ENCODE data around the gene MED10. TPM values are rescaled to one million over a fixed set of nuclear protein-coding genes. Genes with fewer than 3 reads are reported as not detected.

The MED10 gene
- polyA plus RNA-seq, 1 donor from 2014 or later: 37.9 TPM

DNA sequence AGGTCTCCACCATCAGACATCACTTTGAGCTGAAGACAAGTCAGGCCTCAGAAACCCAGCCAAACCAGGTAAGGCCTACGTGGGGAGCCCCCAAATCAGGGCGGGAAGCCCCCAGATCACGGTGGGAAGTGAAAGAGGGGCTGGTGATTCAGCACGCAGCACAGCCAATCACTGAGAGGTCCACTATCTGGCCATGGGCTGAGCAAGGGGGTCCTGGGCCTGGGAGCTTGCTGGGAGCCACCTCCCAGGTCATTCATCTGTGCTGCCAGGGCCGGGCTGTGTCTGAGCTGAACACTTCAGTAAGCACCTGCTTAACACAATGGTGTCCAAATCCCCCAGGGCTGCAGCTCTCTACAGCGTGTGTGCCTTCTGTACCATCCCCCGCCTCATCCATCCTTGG, 15.5 kb downstream of the MED10 start (continued):
- TF ChIP-seq EZH2 (IDR thresholded peaks at IDR 0.05; ENCODE audit: borderline replicate concordance, insufficient read depth, low read length, poor library complexity, severe bottlenecking) (no peak), RAD21 (conservative IDR thresholded peaks at IDR 0.05) (no peak), SMC3 (conservative IDR thresholded peaks at IDR 0.05; ENCODE audit: poor library complexity) (no peak)

DNA sequence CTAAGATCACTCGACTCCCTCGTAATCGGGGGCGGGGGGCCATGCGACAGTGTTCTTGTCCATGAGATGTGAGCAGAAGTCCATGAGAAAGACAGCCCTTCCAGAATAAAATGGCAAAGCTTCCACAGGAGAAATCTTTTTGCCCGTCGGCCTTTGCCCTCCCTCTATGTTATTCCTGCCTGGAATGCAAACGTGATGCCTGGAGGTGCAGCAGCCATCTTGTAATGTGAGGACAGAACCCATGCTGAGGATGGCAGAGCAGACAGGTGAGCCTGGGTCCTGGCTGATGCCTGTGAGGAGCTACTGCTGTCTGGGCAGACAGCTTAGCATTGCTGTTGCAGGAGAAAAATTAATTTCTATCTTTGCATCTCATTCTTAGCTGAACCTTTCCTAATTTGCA, 17.2 kb downstream of the MED10 start:
- H3K9ac ChIP-seq (ENCODE audit: low read length): no peak overlapping the region
- TF ChIP-seq RAD21 (conservative IDR thresholded peaks at IDR 0.05): no peak
- TF ChIP-seq REST (IDR thresholded peaks at IDR 0.05; ENCODE audit: borderline replicate concordance): no peak
- TF ChIP-seq SMC3 (conservative IDR thresholded peaks at IDR 0.05; ENCODE audit: poor library complexity): no peak
- no peak for TF ChIP-seq EZH2 (IDR thresholded peaks at IDR 0.05; ENCODE audit: borderline replicate concordance, insufficient read depth, low read length, poor library complexity, severe bottlenecking)
- H4K20me1 ChIP-seq (ENCODE audit: insufficient read depth): no peaks in the 10 kb centered on the region
- H3K4me2 ChIP-seq (ENCODE audit: low read length): no peak overlapping the region
- H3K79me2 ChIP-seq (replicated peaks; ENCODE audit: insufficient read depth, low read length): no peaks in the 10 kb centered on the region
- H2AFZ ChIP-seq (ENCODE audit: low read depth, low read length): no peak overlapping the region
- no peaks in the 10 kb centered on the region for H3K36me3 ChIP-seq (ENCODE audit: insufficient read depth, low read length)
- H3K27ac ChIP-seq (ENCODE audit: low read length): no peak overlapping the region
- H3K9me3 ChIP-seq (ENCODE audit: low read length): no peaks in the 10 kb centered on the region
- no peaks in the 10 kb centered on the region for H3K9me2 ChIP-seq (ENCODE audit: insufficient read depth, low read length)
- H3K27me3 ChIP-seq (ENCODE audit: insufficient read depth, low read depth, low read length): no peaks in the 10 kb centered on the region
- H3K4me3 ChIP-seq (ENCODE audit: low read length): no peak overlapping the region
- no peaks in the 10 kb centered on the region for H3F3A ChIP-seq (ENCODE audit: insufficient read depth, low read length, poor library complexity, severe bottlenecking)

GRCh38 chr5:6360323-6361072, 17.8 kb downstream of the MED10 start:
- Histone ChIP-seq H3K9me2 (ENCODE audit: insufficient read depth, low read length) (no peaks in the 10 kb centered on the region), H3K9ac (ENCODE audit: low read length) (no peak overlapping the region), H3K27ac (ENCODE audit: low read length) (no peak overlapping the region), H3K4me3 (ENCODE audit: low read length) (no peak overlapping the region), H3K9me3 (ENCODE audit: low read length) (no peaks in the 10 kb centered on the region), H2AFZ (ENCODE audit: low read depth, low read length) (no peak overlapping the region), H4K20me1 (ENCODE audit: insufficient read depth) (no peaks in the 10 kb centered on the region), H3K79me2 (replicated peaks; ENCODE audit: insufficient read depth, low read length) (no peaks in the 10 kb centered on the region), H3K4me2 (ENCODE audit: low read length) (no peak overlapping the region), H3K36me3 (ENCODE audit: insufficient read depth, low read length) (no peaks in the 10 kb centered on the region), H3K27me3 (ENCODE audit: insufficient read depth, low read depth, low read length) (no peaks in the 10 kb centered on the region), H3F3A (ENCODE audit: insufficient read depth, low read length, poor library complexity, severe bottlenecking) (no peaks in the 10 kb centered on the region)
- TF ChIP-seq, protein P1, sequence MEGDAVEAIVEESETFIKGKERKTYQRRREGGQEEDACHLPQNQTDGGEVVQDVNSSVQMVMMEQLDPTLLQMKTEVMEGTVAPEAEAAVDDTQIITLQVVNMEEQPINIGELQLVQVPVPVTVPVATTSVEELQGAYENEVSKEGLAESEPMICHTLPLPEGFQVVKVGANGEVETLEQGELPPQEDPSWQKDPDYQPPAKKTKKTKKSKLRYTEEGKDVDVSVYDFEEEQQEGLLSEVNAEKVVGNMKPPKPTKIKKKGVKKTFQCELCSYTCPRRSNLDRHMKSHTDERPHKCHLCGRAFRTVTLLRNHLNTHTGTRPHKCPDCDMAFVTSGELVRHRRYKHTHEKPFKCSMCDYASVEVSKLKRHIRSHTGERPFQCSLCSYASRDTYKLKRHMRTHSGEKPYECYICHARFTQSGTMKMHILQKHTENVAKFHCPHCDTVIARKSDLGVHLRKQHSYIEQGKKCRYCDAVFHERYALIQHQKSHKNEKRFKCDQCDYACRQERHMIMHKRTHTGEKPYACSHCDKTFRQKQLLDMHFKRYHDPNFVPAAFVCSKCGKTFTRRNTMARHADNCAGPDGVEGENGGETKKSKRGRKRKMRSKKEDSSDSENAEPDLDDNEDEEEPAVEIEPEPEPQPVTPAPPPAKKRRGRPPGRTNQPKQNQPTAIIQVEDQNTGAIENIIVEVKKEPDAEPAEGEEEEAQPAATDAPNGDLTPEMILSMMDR (IDR thresholded peaks at IDR 0.05; ENCODE audit: poor library complexity, severe bottlenecking): no peak
- TF ChIP-seq SMC3 (conservative IDR thresholded peaks at IDR 0.05; ENCODE audit: poor library complexity) (no peak), REST (IDR thresholded peaks at IDR 0.05; ENCODE audit: borderline replicate concordance) (no peak), MXI1 (conservative IDR thresholded peaks at IDR 0.05; ENCODE audit: poor library complexity, severe bottlenecking) (no peak), RAD21 (conservative IDR thresholded peaks at IDR 0.05) (no peak), TAF1 (IDR thresholded peaks at IDR 0.05; ENCODE audit: low read depth) (no peak), POLR2AphosphoS5 (IDR thresholded peaks at IDR 0.05) (no peak), EP300 (conservative IDR thresholded peaks at IDR 0.05; ENCODE audit: poor library complexity, severe bottlenecking) (no peak), EZH2 (IDR thresholded peaks at IDR 0.05; ENCODE audit: borderline replicate concordance, insufficient read depth, low read length, poor library complexity, severe bottlenecking) (no peak)
